ENCODE results near the gene DDX49. TPM values are rescaled to one million over a fixed set of nuclear protein-coding genes. Genes with fewer than 3 reads are reported as not detected.

Gene DDX49
- total and polyA plus RNA-seq, 2 experiments from 2014 or later, result 45.8 to 57.8 TPM

DNA sequence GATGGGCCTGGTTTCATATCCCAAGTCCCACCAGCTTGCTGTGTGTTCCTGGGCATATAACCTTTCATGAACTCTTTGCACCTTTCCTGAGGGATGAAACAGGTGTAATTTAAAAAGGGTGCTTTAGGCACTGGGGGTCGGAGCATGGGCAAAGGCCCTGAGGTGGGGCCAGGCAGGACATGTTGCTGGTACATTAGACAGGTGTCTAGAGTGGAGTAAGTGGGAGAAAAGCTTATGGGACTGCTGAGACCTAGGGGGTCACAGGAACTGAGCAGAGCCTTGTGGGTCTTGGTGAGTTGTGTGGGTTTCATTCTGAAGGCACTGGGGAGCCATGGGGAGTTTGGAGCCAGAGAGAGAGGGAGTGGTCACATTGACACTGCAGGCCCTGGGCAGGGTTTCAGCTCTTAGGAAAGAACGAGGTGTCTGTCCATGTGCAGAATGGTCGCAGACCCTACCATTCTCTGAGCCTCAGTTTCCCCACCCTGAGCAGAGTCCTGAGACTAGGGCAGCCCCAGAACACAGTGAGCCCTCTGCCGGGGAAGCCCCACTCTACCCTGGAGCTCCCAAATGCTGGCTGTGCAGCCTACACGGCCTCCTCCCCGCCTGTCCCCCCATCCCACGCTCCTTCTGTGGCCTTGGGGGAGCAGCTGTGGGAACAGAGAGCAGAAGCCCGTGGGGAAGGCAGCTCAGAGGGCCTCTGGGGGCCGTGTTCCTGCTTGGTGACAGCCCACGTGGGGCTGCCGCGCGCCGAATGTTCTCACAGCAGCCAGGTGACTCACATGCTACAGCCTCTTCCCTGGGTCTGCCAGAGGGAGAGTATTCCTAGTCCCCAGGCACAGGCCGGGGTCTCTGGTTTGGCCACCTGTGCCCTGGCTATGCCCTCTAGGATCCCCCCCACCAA, 28.8 kb downstream of the DDX49 start:
- Histone ChIP-seq H3K9me2 (replicated peaks; ENCODE audit: insufficient read depth) (no peaks in the 10 kb centered on the region), H3K4me2 (no peak overlapping the region), H2AFZ (no peak overlapping the region), H3K36me3 (replicated peaks; ENCODE audit: insufficient read depth, low read depth) (no peaks in the 10 kb centered on the region), H3K4me3 (no peak overlapping the region), H3K27me3 (no peaks in the 10 kb centered on the region), H3K79me2 (no peaks in the 10 kb centered on the region), H3K9me3 (ENCODE audit: low read depth) (no peaks in the 10 kb centered on the region), H3K4me1 (ENCODE audit: insufficient read depth) (no peaks in the 10 kb centered on the region), H3K27ac (no peak overlapping the region), H4K20me1 (ENCODE audit: insufficient read depth, poor library complexity, severe bottlenecking) (no peaks in the 10 kb centered on the region)
- no peak for DNase-seq (ENCODE audit: low spot score)
- TF ChIP-seq, protein P1, sequence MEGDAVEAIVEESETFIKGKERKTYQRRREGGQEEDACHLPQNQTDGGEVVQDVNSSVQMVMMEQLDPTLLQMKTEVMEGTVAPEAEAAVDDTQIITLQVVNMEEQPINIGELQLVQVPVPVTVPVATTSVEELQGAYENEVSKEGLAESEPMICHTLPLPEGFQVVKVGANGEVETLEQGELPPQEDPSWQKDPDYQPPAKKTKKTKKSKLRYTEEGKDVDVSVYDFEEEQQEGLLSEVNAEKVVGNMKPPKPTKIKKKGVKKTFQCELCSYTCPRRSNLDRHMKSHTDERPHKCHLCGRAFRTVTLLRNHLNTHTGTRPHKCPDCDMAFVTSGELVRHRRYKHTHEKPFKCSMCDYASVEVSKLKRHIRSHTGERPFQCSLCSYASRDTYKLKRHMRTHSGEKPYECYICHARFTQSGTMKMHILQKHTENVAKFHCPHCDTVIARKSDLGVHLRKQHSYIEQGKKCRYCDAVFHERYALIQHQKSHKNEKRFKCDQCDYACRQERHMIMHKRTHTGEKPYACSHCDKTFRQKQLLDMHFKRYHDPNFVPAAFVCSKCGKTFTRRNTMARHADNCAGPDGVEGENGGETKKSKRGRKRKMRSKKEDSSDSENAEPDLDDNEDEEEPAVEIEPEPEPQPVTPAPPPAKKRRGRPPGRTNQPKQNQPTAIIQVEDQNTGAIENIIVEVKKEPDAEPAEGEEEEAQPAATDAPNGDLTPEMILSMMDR (IDR thresholded peaks at IDR 0.05; ENCODE audit: poor library complexity), result no peak
- TF ChIP-seq EZH2phosphoT487 (IDR thresholded peaks at IDR 0.05; ENCODE audit: low read depth, severe bottlenecking, unreplicated experiment) (no peak), EZH2 (IDR thresholded peaks at IDR 0.05; ENCODE audit: borderline replicate concordance) (no peak)
- WGBS (ENCODE audit: low lambda C conversion rate, missing lambda C conversion rate), result 90% methylated on average over 15 of the region's 15 CpGs

DNA sequence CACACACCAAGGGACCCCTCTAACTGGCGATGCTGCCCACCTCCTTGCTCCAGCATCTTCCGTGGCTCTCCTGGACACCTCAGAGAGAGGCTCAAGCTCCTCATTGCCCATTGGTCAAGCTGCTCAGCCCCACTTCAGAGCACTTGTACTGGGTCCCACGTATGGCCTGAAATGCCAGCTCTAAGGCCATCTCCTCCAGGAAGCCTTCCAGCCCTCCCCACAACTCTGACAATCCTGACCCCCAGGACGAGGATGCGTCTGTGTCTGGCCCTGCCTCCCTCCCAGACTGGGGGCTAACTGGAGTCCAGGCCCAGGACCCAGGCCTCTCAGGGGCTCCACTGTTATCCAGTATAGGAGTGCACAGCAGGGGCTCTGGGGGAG, 29.5 kb downstream of the DDX49 start:
- no peaks in the 10 kb centered on the region for H3K4me1 ChIP-seq (ENCODE audit: insufficient read depth)
- no peaks in the 10 kb centered on the region for H3K79me2 ChIP-seq
- no peaks in the 10 kb centered on the region for H3K9me3 ChIP-seq (ENCODE audit: low read depth)
- no peaks in the 10 kb centered on the region for H3K36me3 ChIP-seq (replicated peaks; ENCODE audit: insufficient read depth, low read depth)
- no peaks in the 10 kb centered on the region for H4K20me1 ChIP-seq (ENCODE audit: insufficient read depth, poor library complexity, severe bottlenecking)
- 87% methylated on average over 5 of the region's 5 CpGs for WGBS (ENCODE audit: low lambda C conversion rate, missing lambda C conversion rate)
- H3K4me2 ChIP-seq, result no peak overlapping the region
- H2AFZ ChIP-seq, result no peak overlapping the region
- TF ChIP-seq EZH2 (IDR thresholded peaks at IDR 0.05; ENCODE audit: borderline replicate concordance) (no peak), EZH2phosphoT487 (IDR thresholded peaks at IDR 0.05; ENCODE audit: low read depth, severe bottlenecking, unreplicated experiment) (no peak)
- TF ChIP-seq, protein P1 (IDR thresholded peaks at IDR 0.05; ENCODE audit: poor library complexity), result no peak
- no peak overlapping the region for H3K27ac ChIP-seq
- DNase-seq (ENCODE audit: low spot score), result no peak
- no peaks in the 10 kb centered on the region for H3K27me3 ChIP-seq
- no peaks in the 10 kb centered on the region for H3K9me2 ChIP-seq (replicated peaks; ENCODE audit: insufficient read depth)
- H3K4me3 ChIP-seq, result no peak overlapping the region

- no peak overlapping the region for H3K27ac ChIP-seq
- H3K36me3 ChIP-seq (replicated peaks; ENCODE audit: insufficient read depth, low read depth), result no peaks in the 10 kb centered on the region
- TF ChIP-seq EZH2phosphoT487 (IDR thresholded peaks at IDR 0.05; ENCODE audit: low read depth, severe bottlenecking, unreplicated experiment) (no peak), EZH2 (IDR thresholded peaks at IDR 0.05; ENCODE audit: borderline replicate concordance) (no peak)
- TF ChIP-seq, protein P1 (IDR thresholded peaks at IDR 0.05; ENCODE audit: poor library complexity), result no peak
- no peak overlapping the region for H3K4me2 ChIP-seq
- H3K4me3 ChIP-seq, result no peak overlapping the region
- no peaks in the 10 kb centered on the region for H3K27me3 ChIP-seq
- no peaks in the 10 kb centered on the region for H3K9me3 ChIP-seq (ENCODE audit: low read depth)
- H3K79me2 ChIP-seq, result no peaks in the 10 kb centered on the region
- WGBS (ENCODE audit: low lambda C conversion rate, missing lambda C conversion rate), result 94% methylated on average over 3 of the region's 3 CpGs
- H4K20me1 ChIP-seq (ENCODE audit: insufficient read depth, poor library complexity, severe bottlenecking), result no peaks in the 10 kb centered on the region
- H2AFZ ChIP-seq, result no peak overlapping the region
- no peaks in the 10 kb centered on the region for H3K4me1 ChIP-seq (ENCODE audit: insufficient read depth)
- DNase-seq (ENCODE audit: low spot score), result no peak
- no peaks in the 10 kb centered on the region for H3K9me2 ChIP-seq (replicated peaks; ENCODE audit: insufficient read depth)
Measured at GRCh38 chr19:18949858-18950257, 30.3 kb downstream of the DDX49 start.
